Glutamatergic neuron (in vitro differentiated cells): ENCODE data around the gene CAPN13. TPM values are rescaled to one million over a fixed set of nuclear protein-coding genes. Genes with fewer than 3 reads are reported as not detected.

Experiments
- DNase-seq: peaks from one replicate; pipeline ENCODE4 v3.0.0; 2022
- H3K27ac Mint-ChIP-seq: one replicate; pipeline ENCODE4 v1.8.0; 2020; ENCODE audit warnings: mild to moderate bottlenecking, mixed read lengths, inconsistent platforms; ENCODE audit not compliant: unreplicated experiment
- H3K27me3 Mint-ChIP-seq: one replicate; pipeline ENCODE4 v1.8.0; 2020; ENCODE audit warnings: mild to moderate bottlenecking, moderate library complexity, mixed read lengths, inconsistent platforms; ENCODE audit not compliant: unreplicated experiment
- H3K36me3 Mint-ChIP-seq: one replicate; pipeline ENCODE4 v1.8.0; 2020; ENCODE audit warnings: mild to moderate bottlenecking, mixed read lengths, inconsistent platforms; ENCODE audit not compliant: unreplicated experiment
- H3K4me1 Mint-ChIP-seq: one replicate; pipeline ENCODE4 v1.8.0; 2020; ENCODE audit warnings: mild to moderate bottlenecking, low read depth, mixed read lengths, inconsistent platforms; ENCODE audit not compliant: unreplicated experiment
- H3K4me3 Mint-ChIP-seq: one replicate; pipeline ENCODE4 v1.8.0; 2020; ENCODE audit warnings: mild to moderate bottlenecking, mixed read lengths, inconsistent platforms; ENCODE audit not compliant: unreplicated experiment
- H3K9me3 Mint-ChIP-seq: one replicate; pipeline ENCODE4 v1.8.0; 2020; ENCODE audit warnings: mild to moderate bottlenecking, moderate library complexity, mixed read lengths, inconsistent platforms; ENCODE audit not compliant: unreplicated experiment
- CTCF ChIP-seq: fragments of 200-600 bp; sonication (generic); IDR thresholded peaks from one replicate; pipeline ENCODE4 v1.5.0; 2021; ENCODE audit not compliant: partially characterized antibody, unreplicated experiment
- total RNA-seq: library from RNA; stranded (reverse); fragmentation: NEBNext Ultra II Directional; extraction: Animal tissue kit (Norgen Biotek cat#: 25700); gene quantifications from one replicate; pipeline ENCODE4 v1.2.1, GENCODE V29; 2021; ENCODE audit not compliant: unreplicated experiment

The CAPN13 gene
- total RNA-seq, 1 donor from 2014 or later, result not detected

- Mint-ChIP-seq H3K4me1 (peaks cover 8% of the 10 kb centered on the region), H3K9me3 (peaks cover 2% of the 10 kb centered on the region), H3K27me3 (peaks cover 7% of the 10 kb centered on the region), H3K36me3 (peaks cover 3% of the 10 kb centered on the region), H3K27ac (no peak overlapping the region), H3K4me3 (no peak overlapping the region)
- no peak for DNase-seq
- TF ChIP-seq CTCF, result no peak
Observed at GRCh38 chr2:30736461-30737325, 70.6 kb downstream of the CAPN13 start.

- TF ChIP-seq CTCF, result no peak
- H3K4me3 Mint-ChIP-seq, result no peak overlapping the region
- H3K4me1 Mint-ChIP-seq, result peaks cover 8% of the 10 kb centered on the region
- H3K9me3 Mint-ChIP-seq, result peaks cover 2% of the 10 kb centered on the region
- H3K27ac Mint-ChIP-seq, result no peak overlapping the region
- peaks cover 6% of the 10 kb centered on the region for H3K27me3 Mint-ChIP-seq
- no peak for DNase-seq
- peaks cover 3% of the 10 kb centered on the region for H3K36me3 Mint-ChIP-seq
Observed at GRCh38 chr2:30733876-30734520, 73.2 kb downstream of the CAPN13 start.

- no peaks in the 10 kb centered on the region for H3K36me3 Mint-ChIP-seq
- H3K9me3 Mint-ChIP-seq, result no peaks in the 10 kb centered on the region
- H3K27ac Mint-ChIP-seq, result no peak overlapping the region
- no peak overlapping the region for H3K4me3 Mint-ChIP-seq
- peaks cover 8% of the 10 kb centered on the region for H3K4me1 Mint-ChIP-seq
- no peak for TF ChIP-seq CTCF
- DNase-seq, result no peak
- H3K27me3 Mint-ChIP-seq, result peaks cover 2% of the 10 kb centered on the region
Observed at GRCh38 chr2:30732876-30733275, 74.4 kb downstream of the CAPN13 start.

- DNase-seq, result no peak
- H3K27me3 Mint-ChIP-seq, result no peaks in the 10 kb centered on the region
- no peak overlapping the region for H3K27ac Mint-ChIP-seq
- no peak for TF ChIP-seq CTCF
- no peaks in the 10 kb centered on the region for H3K9me3 Mint-ChIP-seq
- peaks cover 8% of the 10 kb centered on the region for H3K4me1 Mint-ChIP-seq
- H3K36me3 Mint-ChIP-seq, result no peaks in the 10 kb centered on the region
- no peak overlapping the region for H3K4me3 Mint-ChIP-seq
Observed at GRCh38 chr2:30732376-30732775, 74.9 kb downstream of the CAPN13 start.

GRCh38 chr2:30731706-30732105, 75.5 kb downstream of the CAPN13 start:
- Mint-ChIP-seq H3K4me1 (peaks cover 8% of the 10 kb centered on the region), H3K36me3 (no peaks in the 10 kb centered on the region), H3K27me3 (no peaks in the 10 kb centered on the region), H3K27ac (no peak overlapping the region), H3K9me3 (no peaks in the 10 kb centered on the region), H3K4me3 (no peak overlapping the region)
- DNase-seq, result no peak
- TF ChIP-seq CTCF, result no peak
